PC-3 (cell line): Measurements from ENCODE around the gene TCEA3. TPM values are rescaled to one million over a fixed set of nuclear protein-coding genes. Genes with fewer than 3 reads are reported as not detected.
A peak's percentile ranks its signal among the peaks of the same experiment; 100 is the strongest.

Source experiments
- ATAC-seq: fragments of 200-7000 bp; cut with Tn5 transposase; 2 replicates; pipeline ENCODE4 v1.9.1; 2020; ENCODE audit warnings: mild to moderate bottlenecking, moderate library complexity
- BruUV-seq: library from RNA; stranded (reverse); fragments of 400-500 nt; replicated peaks from 2 replicates; lab custom pipeline; 2021; lab: Mats Ljungman, UMichigan
- CTCF ChIA-PET: fragments of 300-600 bp; sonication (Branson Sonifier 250); formaldehyde crosslinking; loops from one replicate; lab custom pipeline; 2022; ENCODE audit warnings: antibody characterized with exemption; lab: Charles Lee
- POLR2A ChIA-PET: fragments of 300-600 bp; sonication (Branson Sonifier 250); formaldehyde crosslinking; loops from one replicate; lab custom pipeline; 2022; ENCODE audit warnings: antibody characterized with exemption; ENCODE audit not compliant: unreplicated experiment; lab: Charles Lee
- DNase-seq: peaks from one replicate; pipeline ENCODE4 v3.0.0-alpha.2; 2015
- H2AFZ ChIP-seq: fragments of 300-600 bp; sonication (generic); 2 replicates; pipeline ENCODE4 v1.6.0; 2016; ENCODE audit warnings: antibody characterized with exemption, low read length
- H3F3A ChIP-seq: fragments of 300-600 bp; sonication (generic); one replicate; pipeline ENCODE4 v1.6.0; 2017; ENCODE audit warnings: antibody characterized with exemption, low read length, control low read depth, mild to moderate bottlenecking; ENCODE audit not compliant: unreplicated experiment
- H3K27ac ChIP-seq: fragments of 300-600 bp; sonication (generic); 2 replicates; pipeline ENCODE4 v1.5.1; 2016; ENCODE audit warnings: mild to moderate bottlenecking, low read length
- H3K27me3 ChIP-seq: fragments of 300-600 bp; sonication (generic); 2 replicates; pipeline ENCODE4 v1.6.1; 2016; ENCODE audit warnings: low read length, mixed read lengths
- H3K36me3 ChIP-seq: fragments of 300-600 bp; sonication (generic); 2 replicates; pipeline ENCODE4 v1.6.1; 2016; ENCODE audit warnings: low read depth, mixed run types, low read length, mixed read lengths
- H3K4me1 ChIP-seq: fragments of 300-600 bp; sonication (generic); 2 replicates; pipeline ENCODE4 v1.5.1; 2016; ENCODE audit warnings: low read length; ENCODE audit not compliant: insufficient read depth
- H3K4me2 ChIP-seq: fragments of 300-600 bp; sonication (generic); 2 replicates; pipeline ENCODE4 v1.6.0; 2016; ENCODE audit warnings: low read length
- H3K4me3 ChIP-seq: fragments of 300-600 bp; sonication (generic); 2 replicates; pipeline ENCODE4 v1.5.1; 2016; ENCODE audit warnings: mild to moderate bottlenecking, low read length, mixed read lengths
- H3K79me2 ChIP-seq: fragments of 300-600 bp; sonication (generic); 2 replicates; pipeline ENCODE4 v1.6.1; 2017; ENCODE audit warnings: low read length, mixed read lengths
- H3K9ac ChIP-seq: fragments of 300-600 bp; sonication (generic); 2 replicates; pipeline ENCODE4 v1.6.0; 2016; ENCODE audit warnings: mild to moderate bottlenecking, low read length
- H3K9me2 ChIP-seq: fragments of 300-600 bp; sonication (generic); replicated peaks from 2 replicates; pipeline ENCODE4 v1.6.1; 2016; ENCODE audit warnings: mixed run types, low read length, mixed read lengths
- H3K9me3 ChIP-seq: fragments of 300-600 bp; sonication (generic); 2 replicates; pipeline ENCODE4 v1.6.1; 2016; ENCODE audit warnings: low read length, mixed read lengths
- H4K20me1 ChIP-seq: fragments of 300-600 bp; sonication (generic); 2 replicates; pipeline ENCODE4 v1.6.1; 2016; ENCODE audit warnings: low read length, mixed read lengths
- CTCF ChIP-seq: fragments of 300-600 bp; sonication (generic); conservative IDR thresholded peaks from 2 replicates; pipeline ENCODE4 v1.5.1; 2017; ENCODE audit warnings: antibody characterized with exemption, low read depth, mild to moderate bottlenecking, low read length
- EZH2 ChIP-seq: fragments of 300-600 bp; sonication (generic); IDR thresholded peaks from one replicate; pipeline ENCODE4 v1.6.1; 2017; ENCODE audit warnings: antibody characterized with exemption, mild to moderate bottlenecking, low read length; ENCODE audit not compliant: unreplicated experiment
- EZH2phosphoT487 ChIP-seq: fragments of 300-600 bp; sonication (generic); IDR thresholded peaks from 2 replicates; pipeline ENCODE4 v1.6.1; 2018; ENCODE audit warnings: mild to moderate bottlenecking, antibody characterized with exemption, low read length, borderline replicate concordance
- intact Hi-C: fragments of 100-400 bp; cut with micrococcal nuclease; formaldehyde crosslinking; loops from 2 replicates; pipeline ENCODE4 v1.9.0; 2023
- total RNA-seq: library from RNA; depleted of rRNA; stranded (reverse); fragments of >200 nt; gene quantifications from 2 replicates; pipeline ENCODE4 v1.2.3, GENCODE V29; 2014

Gene TCEA3
- total RNA-seq, 1 experiment from 2014 or later, result 23.6 TPM

GRCh38 chr1:23403038-23403336 lies 21.6 kb downstream of the TCEA3 start:
- Histone ChIP-seq H3K79me2 (no peaks in the 10 kb centered on the region), H3K9me2 (no peaks in the 10 kb centered on the region), H3K36me3 (no peaks in the 10 kb centered on the region), H3K4me1 (peaks cover 22% of the 10 kb centered on the region), H3K4me2 (peak overlapping the region; percentile 76), H3K9ac (peak overlapping the region; percentile 62), H3K27me3 (no peaks in the 10 kb centered on the region), H3K27ac (peak overlapping the region; percentile 91), H4K20me1 (no peaks in the 10 kb centered on the region), H3K4me3 (peak overlapping the region; percentile 44; the same call in 1 of the 2 replicates), H3K9me3 (no peaks in the 10 kb centered on the region), H2AFZ (peak overlapping the region; percentile 42; the same call in 1 of the 2 replicates), H3F3A (peaks cover 4% of the 10 kb centered on the region)
- TF ChIP-seq EZH2, result no peak
- TF ChIP-seq EZH2phosphoT487, result no peak
- TF ChIP-seq CTCF, result no peak
- peak; percentile 81 for DNase-seq
- POLR2A ChIA-PET, result interaction anchor here (0.6 kb wide), 1 partner anchor 19 kb away, joined by 3 read pairs; no protein-coding TSS in a partner anchor
- BruUV-seq, result no TSS peak
- CTCF ChIA-PET, result no interaction called here
- peak; percentile 67 for ATAC-seq
- intact Hi-C loops, result loop anchor here (5.0 kb wide), 2 partner anchors 121 to 426 kb away; no protein-coding TSS in a partner anchor

GRCh38 chr1:23402286-23403037 lies 22.1 kb downstream of the TCEA3 start:
- H2AFZ ChIP-seq, result 0 out of 2 replicates have a peak overlapping the region, but pooled peaks have one; percentile 42
- H3K9me3 ChIP-seq, result no peaks in the 10 kb centered on the region
- TF ChIP-seq CTCF (no peak), EZH2 (no peak), EZH2phosphoT487 (no peak)
- H3K27ac ChIP-seq, result peak overlapping the region; percentile 91
- peaks cover 22% of the 10 kb centered on the region for H3K4me1 ChIP-seq
- H3K36me3 ChIP-seq, result no peaks in the 10 kb centered on the region
- DNase-seq (no peak), ATAC-seq (no peak)
- no peaks in the 10 kb centered on the region for H4K20me1 ChIP-seq
- H3K4me3 ChIP-seq, result no peak overlapping the region
- POLR2A ChIA-PET, result interaction anchor here (0.6 kb wide), 1 partner anchor 20 kb away, joined by 3 read pairs; no protein-coding TSS in a partner anchor
- peak overlapping the region; percentile 2; the same call in 1 of the 2 replicates for H3K9ac ChIP-seq
- CTCF ChIA-PET, result no interaction called here
- H3K4me2 ChIP-seq, result peak overlapping the region; percentile 76
- BruUV-seq, result no TSS peak
- H3K27me3 ChIP-seq, result no peaks in the 10 kb centered on the region
- no peaks in the 10 kb centered on the region for H3K9me2 ChIP-seq
- H3K79me2 ChIP-seq, result no peaks in the 10 kb centered on the region
- H3F3A ChIP-seq, result peaks cover 4% of the 10 kb centered on the region
- intact Hi-C loops, result loop anchor here (5.0 kb wide), 2 partner anchors 120 to 425 kb away; no protein-coding TSS in a partner anchor

- no peak overlapping the region for H3K4me2 ChIP-seq
- no peak overlapping the region for H3K4me3 ChIP-seq
- POLR2A ChIA-PET, result no interaction called here
- H3K36me3 ChIP-seq, result no peaks in the 10 kb centered on the region
- ATAC-seq (no peak), DNase-seq (no peak)
- H4K20me1 ChIP-seq, result no peaks in the 10 kb centered on the region
- no peak overlapping the region for H3K9ac ChIP-seq
- no peak overlapping the region for H2AFZ ChIP-seq
- no peaks in the 10 kb centered on the region for H3K79me2 ChIP-seq
- peaks cover 22% of the 10 kb centered on the region for H3K4me1 ChIP-seq
- no peak for TF ChIP-seq EZH2phosphoT487
- no peak for TF ChIP-seq EZH2
- no peak for TF ChIP-seq CTCF
- BruUV-seq, result no TSS peak
- intact Hi-C loops, result loop anchor here (5.0 kb wide), 2 partner anchors 119 to 424 kb away; no protein-coding TSS in a partner anchor
- H3K27ac ChIP-seq, result no peak overlapping the region
- H3K9me2 ChIP-seq, result no peaks in the 10 kb centered on the region
- H3K9me3 ChIP-seq, result no peaks in the 10 kb centered on the region
- no peaks in the 10 kb centered on the region for H3K27me3 ChIP-seq
- CTCF ChIA-PET, result no interaction called here
- H3F3A ChIP-seq, result peaks cover 4% of the 10 kb centered on the region
Measured at GRCh38 chr1:23401313-23401712, 23.2 kb downstream of the TCEA3 start.
